ENCODE results near the gene SCN1A. TPM values are rescaled to one million over a fixed set of nuclear protein-coding genes. Genes with fewer than 3 reads are reported as not detected.

The SCN1A gene
- total RNA-seq, 1 experiment from 2014 or later = not detected

DNA sequence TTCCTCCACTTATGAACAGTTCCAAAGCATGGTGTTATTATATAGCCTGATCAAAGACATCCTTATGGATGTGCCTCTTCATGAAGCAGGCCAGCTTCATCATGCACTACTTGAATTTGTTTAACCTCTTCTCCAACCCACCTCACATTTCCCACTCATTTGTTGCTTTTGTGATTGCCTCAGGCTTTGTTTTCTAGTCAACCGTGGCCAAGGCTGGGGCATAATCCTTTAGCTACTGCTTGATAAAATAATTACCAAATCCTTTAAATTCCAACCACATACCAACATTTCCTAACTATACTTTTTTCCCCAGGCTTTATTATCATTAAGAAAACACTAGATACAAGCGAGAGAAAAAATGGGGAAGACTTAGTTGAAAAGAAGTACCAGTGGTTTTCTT lies 39.6 kb upstream of the SCN1A start:
- ATAC-seq (no peak), DNase-seq (ENCODE audit: low read depth, low spot score) (no peak)
- Histone ChIP-seq H3K9me3 (ENCODE audit: control insufficient read depth, insufficient read depth, low read depth, low read length) (no peaks in the 10 kb centered on the region), H3K27ac (ENCODE audit: low read length) (no peak overlapping the region), H3K36me3 (ENCODE audit: control insufficient read depth, insufficient read depth, low read length) (no peaks in the 10 kb centered on the region), H3K4me1 (ENCODE audit: control insufficient read depth, insufficient read depth, low read length) (no peaks in the 10 kb centered on the region), H3K27me3 (ENCODE audit: control insufficient read depth, insufficient read depth, low read length) (no peaks in the 10 kb centered on the region), H3K4me3 (ENCODE audit: low read depth in 2 of 2, low read length in 2 of 2) (no peak overlapping the region)
- CTCF ChIA-PET = no interaction called here
- TF ChIP-seq TCF7L2 (IDR thresholded peaks at IDR 0.05; ENCODE audit: low read depth, low read length) (no peak), SIN3A (IDR thresholded peaks at IDR 0.05; ENCODE audit: borderline replicate concordance, insufficient read depth, low read depth, low read length) (no peak), CTCF (IDR thresholded peaks at IDR 0.05) (no peak), POLR2AphosphoS5 (IDR thresholded peaks at IDR 0.05; ENCODE audit: low read depth, low read length) (no peak)
- TF ChIP-seq, protein P1, sequence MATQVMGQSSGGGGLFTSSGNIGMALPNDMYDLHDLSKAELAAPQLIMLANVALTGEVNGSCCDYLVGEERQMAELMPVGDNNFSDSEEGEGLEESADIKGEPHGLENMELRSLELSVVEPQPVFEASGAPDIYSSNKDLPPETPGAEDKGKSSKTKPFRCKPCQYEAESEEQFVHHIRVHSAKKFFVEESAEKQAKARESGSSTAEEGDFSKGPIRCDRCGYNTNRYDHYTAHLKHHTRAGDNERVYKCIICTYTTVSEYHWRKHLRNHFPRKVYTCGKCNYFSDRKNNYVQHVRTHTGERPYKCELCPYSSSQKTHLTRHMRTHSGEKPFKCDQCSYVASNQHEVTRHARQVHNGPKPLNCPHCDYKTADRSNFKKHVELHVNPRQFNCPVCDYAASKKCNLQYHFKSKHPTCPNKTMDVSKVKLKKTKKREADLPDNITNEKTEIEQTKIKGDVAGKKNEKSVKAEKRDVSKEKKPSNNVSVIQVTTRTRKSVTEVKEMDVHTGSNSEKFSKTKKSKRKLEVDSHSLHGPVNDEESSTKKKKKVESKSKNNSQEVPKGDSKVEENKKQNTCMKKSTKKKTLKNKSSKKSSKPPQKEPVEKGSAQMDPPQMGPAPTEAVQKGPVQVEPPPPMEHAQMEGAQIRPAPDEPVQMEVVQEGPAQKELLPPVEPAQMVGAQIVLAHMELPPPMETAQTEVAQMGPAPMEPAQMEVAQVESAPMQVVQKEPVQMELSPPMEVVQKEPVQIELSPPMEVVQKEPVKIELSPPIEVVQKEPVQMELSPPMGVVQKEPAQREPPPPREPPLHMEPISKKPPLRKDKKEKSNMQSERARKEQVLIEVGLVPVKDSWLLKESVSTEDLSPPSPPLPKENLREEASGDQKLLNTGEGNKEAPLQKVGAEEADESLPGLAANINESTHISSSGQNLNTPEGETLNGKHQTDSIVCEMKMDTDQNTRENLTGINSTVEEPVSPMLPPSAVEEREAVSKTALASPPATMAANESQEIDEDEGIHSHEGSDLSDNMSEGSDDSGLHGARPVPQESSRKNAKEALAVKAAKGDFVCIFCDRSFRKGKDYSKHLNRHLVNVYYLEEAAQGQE (IDR thresholded peaks at IDR 0.05; ENCODE audit: insufficient read depth in 1 of 2, low read depth in 2 of 2, low read length in 1 of 2) = no peak
- POLR2A ChIA-PET = no interaction called here
- intact Hi-C loops (cut with micrococcal nuclease; ENCODE audit: unreplicated experiment) (no loop called here), in situ Hi-C loops (cut with HindIII; ENCODE audit: low pct_unique_long_range_greater_than_20kb, low sequenced_read_pairs) (no loop called here)
- BruUV-seq (replicated peaks) = no TSS peak

DNA sequence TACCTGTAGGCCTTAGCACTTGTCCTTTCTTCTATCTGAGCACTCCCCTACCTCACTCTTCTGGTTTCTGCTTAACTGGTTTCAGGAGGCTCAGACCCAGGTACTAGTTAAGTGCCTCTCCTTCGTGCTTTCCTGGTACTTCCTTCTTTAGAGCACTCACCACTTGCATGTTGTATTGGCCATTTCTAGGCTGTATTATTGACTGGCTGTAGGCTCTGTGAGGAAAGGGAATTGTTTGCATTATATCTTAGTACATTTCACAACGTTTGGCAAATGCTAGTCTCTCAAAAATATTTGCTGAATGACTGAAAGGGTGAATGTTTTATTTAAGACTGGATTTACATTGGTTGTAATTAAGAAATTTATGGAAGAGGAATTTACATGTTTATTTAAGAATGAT lies 36.0 kb upstream of the SCN1A start:
- Histone ChIP-seq H3K9me3 (ENCODE audit: control insufficient read depth, insufficient read depth, low read depth, low read length) (no peaks in the 10 kb centered on the region), H3K27ac (ENCODE audit: low read length) (no peak overlapping the region), H3K36me3 (ENCODE audit: control insufficient read depth, insufficient read depth, low read length) (no peaks in the 10 kb centered on the region), H3K4me3 (ENCODE audit: low read depth in 2 of 2, low read length in 2 of 2) (no peak overlapping the region), H3K27me3 (ENCODE audit: control insufficient read depth, insufficient read depth, low read length) (no peaks in the 10 kb centered on the region), H3K4me1 (ENCODE audit: control insufficient read depth, insufficient read depth, low read length) (no peaks in the 10 kb centered on the region)
- CTCF ChIA-PET = no interaction called here
- TF ChIP-seq POLR2AphosphoS5 (IDR thresholded peaks at IDR 0.05; ENCODE audit: low read depth, low read length) = no peak
- no peak for TF ChIP-seq TCF7L2 (IDR thresholded peaks at IDR 0.05; ENCODE audit: low read depth, low read length)
- TF ChIP-seq SIN3A (IDR thresholded peaks at IDR 0.05; ENCODE audit: borderline replicate concordance, insufficient read depth, low read depth, low read length) = no peak
- no peak for TF ChIP-seq CTCF (IDR thresholded peaks at IDR 0.05)
- intact Hi-C loops (cut with micrococcal nuclease; ENCODE audit: unreplicated experiment) = no loop called here
- POLR2A ChIA-PET = no interaction called here
- in situ Hi-C loops (cut with HindIII; ENCODE audit: low pct_unique_long_range_greater_than_20kb, low sequenced_read_pairs) = no loop called here
- no TSS peak for BruUV-seq (replicated peaks)
- no peak for DNase-seq (ENCODE audit: low read depth, low spot score)
- ATAC-seq = no peak
